CD4-positive, alpha-beta T cell treated with Interleukin-15 for 4 hours (primary cell): ENCODE results near the gene MYOF.
"Not testable (repeated sequence)": the region's sequence is repeated elsewhere in the genome, so short reads cannot be mapped to it uniquely, and the experiment has no call there.

Experiments used
- DNase-seq: peaks from one replicate; pipeline ENCODE4 v3.0.0-alpha.2; 2020; ENCODE audit warnings: low spot score

MYOF gene

GRCh38 chr10:93386631-93387369 lies 95.3 kb downstream of the MYOF start:
- no peak for DNase-seq

GRCh38 chr10:93385345-93385744 lies 96.8 kb downstream of the MYOF start:
- DNase-seq = no peak

GRCh38 chr10:93384006-93384405 lies 98.1 kb downstream of the MYOF start:
- DNase-seq = no peak

GRCh38 chr10:93383562-93383981 lies 98.6 kb downstream of the MYOF start:
- DNase-seq = no peak

- peak; percentile 36 for DNase-seq
Observed at GRCh38 chr10:93379731-93380575, 102.2 kb downstream of the MYOF start.

GRCh38 chr10:93378997-93379730 lies 103.0 kb downstream of the MYOF start:
- no peak for DNase-seq

GRCh38 chr10:93378039-93378438 lies 104.1 kb downstream of the MYOF start:
- DNase-seq = no peak

- DNase-seq = peak; percentile 77
Observed at GRCh38 chr10:93376372-93377293, 105.5 kb downstream of the MYOF start.

- no peak for DNase-seq
Observed at GRCh38 chr10:93370961-93371360, 111.2 kb downstream of the MYOF start.

GRCh38 chr10:93369588-93370164 lies 112.5 kb downstream of the MYOF start:
- no peak for DNase-seq

GRCh38 chr10:93368210-93368609 lies 113.9 kb downstream of the MYOF start:
- DNase-seq = no peak

GRCh38 chr10:93367664-93368063 lies 114.5 kb downstream of the MYOF start:
- DNase-seq = no peak

- DNase-seq = no peak
Observed at GRCh38 chr10:93364966-93365365, 117.2 kb downstream of the MYOF start.

GRCh38 chr10:93363891-93364648 lies 118.1 kb downstream of the MYOF start:
- no peak for DNase-seq

- not testable (repeated sequence) for DNase-seq
Observed at GRCh38 chr10:93358398-93358797, 123.7 kb downstream of the MYOF start.

GRCh38 chr10:93357680-93358079 lies 124.5 kb downstream of the MYOF start:
- no peak for DNase-seq

GRCh38 chr10:93356516-93356915 lies 125.6 kb downstream of the MYOF start:
- DNase-seq = no peak

- peak; percentile 51 for DNase-seq
Observed at GRCh38 chr10:93352638-93353383, 129.3 kb downstream of the MYOF start.

- no peak for DNase-seq
Observed at GRCh38 chr10:93346694-93347093, 135.4 kb downstream of the MYOF start.

GRCh38 chr10:93346108-93346507 lies 136.0 kb downstream of the MYOF start:
- DNase-seq = no peak
